Panc1 (cell line): ENCODE data around the gene PIBF1. TPM values are rescaled to one million over a fixed set of nuclear protein-coding genes. Genes with fewer than 3 reads are reported as not detected.

Experiments
- ATAC-seq: fragments of 200-7000 bp; cut with Tn5 transposase; 2 replicates; pipeline ENCODE4 v1.9.1; 2020; ENCODE audit warnings: mild to moderate bottlenecking, moderate library complexity
- BruUV-seq: library from RNA; stranded (reverse); fragments of 400-500 nt; replicated peaks from 2 replicates; lab custom pipeline; 2021; lab: Mats Ljungman, UMichigan
- CTCF ChIA-PET: fragments of 300-600 bp; sonication (Branson Sonifier 250); formaldehyde crosslinking; loops from one replicate; lab custom pipeline; 2022; ENCODE audit warnings: antibody characterized with exemption; lab: Charles Lee
- POLR2A ChIA-PET: fragments of 300-600 bp; sonication (Branson Sonifier 250); formaldehyde crosslinking; loops from one replicate; lab custom pipeline; 2022; ENCODE audit warnings: antibody characterized with exemption; lab: Charles Lee
- DNase-seq: peaks from one replicate; pipeline ENCODE4 v3.0.0-alpha.2; 2010; ENCODE audit warnings: low read depth, low spot score
- H3K27ac ChIP-seq: 2 replicates; pipeline ENCODE4 v1.5.1; 2011; ENCODE audit warnings: mild to moderate bottlenecking, low read length, inconsistent platforms
- H3K27me3 ChIP-seq: fragments of 200-500 bp; sonication (Bioruptor generic); 2 replicates; pipeline ENCODE4 v1.6.0; 2014; ENCODE audit warnings: low read length, inconsistent platforms; ENCODE audit not compliant: control insufficient read depth, insufficient read depth
- H3K36me3 ChIP-seq: fragments of 200-500 bp; sonication (Bioruptor generic); 2 replicates; pipeline ENCODE4 v1.5.1; 2014; ENCODE audit warnings: inconsistent platforms, mild to moderate bottlenecking, low read length, moderate library complexity; ENCODE audit not compliant: control insufficient read depth, insufficient read depth
- H3K4me1 ChIP-seq: 2 replicates; pipeline ENCODE4 v1.5.1; 2011; ENCODE audit warnings: inconsistent platforms, mild to moderate bottlenecking, low read length, moderate library complexity; ENCODE audit not compliant: control insufficient read depth, insufficient read depth
- H3K4me3 ChIP-seq, 2 experiments: 2 replicates each; pipeline ENCODE4 v1.5.1; 2011 to 2012; ENCODE audit warnings: low read depth in 2 of 2, low read length in 2 of 2, mild to moderate bottlenecking in 2 of 2, inconsistent platforms in 1 of 2, moderate library complexity in 1 of 2
- H3K9me3 ChIP-seq: fragments of 200-500 bp; sonication (Bioruptor generic); 2 replicates; pipeline ENCODE4 v1.5.1; 2014; ENCODE audit warnings: low read depth, mild to moderate bottlenecking, inconsistent platforms, low read length, moderate library complexity; ENCODE audit not compliant: control insufficient read depth, insufficient read depth
- CTCF ChIP-seq: fragments of 450-650 bp; IDR thresholded peaks from 2 replicates; pipeline ENCODE4 v1.5.1; 2017; ENCODE audit warnings: mild to moderate bottlenecking
- POLR2AphosphoS5 ChIP-seq: IDR thresholded peaks from 2 replicates; pipeline ENCODE4 v1.6.1; 2012; ENCODE audit warnings: mild to moderate bottlenecking, low read depth, low read length, moderate library complexity
- REST ChIP-seq, 2 experiments: IDR thresholded peaks; 2 replicates each; pipeline ENCODE4 v1.6.1; 2011 to 2012; ENCODE audit warnings: low read depth in 2 of 2, control low read depth in 1 of 2, low read length in 1 of 2, mild to moderate bottlenecking in 1 of 2, moderate library complexity in 1 of 2; ENCODE audit not compliant: insufficient read depth in 1 of 2
- SIN3A ChIP-seq: IDR thresholded peaks from 2 replicates; pipeline ENCODE4 v1.6.1; 2012; ENCODE audit warnings: low read depth, mild to moderate bottlenecking, low read length, moderate library complexity, borderline replicate concordance; ENCODE audit not compliant: insufficient read depth
- TCF7L2 ChIP-seq: IDR thresholded peaks from 2 replicates; pipeline ENCODE4 v1.6.1; 2011; ENCODE audit warnings: mild to moderate bottlenecking, low read depth, low read length, inconsistent platforms
- in situ Hi-C: cut with HindIII; loops from 2 replicates; pipeline ENCODE4 v1.10.0; 2016; ENCODE audit warnings: low sequenced_read_pairs, low pct_unique_long_range_greater_than_20kb
- intact Hi-C: fragments of 100-400 bp; cut with micrococcal nuclease; formaldehyde crosslinking; loops from one replicate; pipeline ENCODE4 v1.10.0; 2022; ENCODE audit not compliant: unreplicated experiment
- total RNA-seq: library from RNA; stranded (reverse); gene quantifications from one replicate; pipeline ENCODE4 v1.2.1, GENCODE V29; 2021; ENCODE audit not compliant: unreplicated experiment

Gene PIBF1
- total RNA-seq, 1 experiment from 2014 or later = 11.7 TPM

- intact Hi-C loops = no loop called here
Measured at GRCh38 chr13:72960114-72960513, 178.2 kb downstream of the PIBF1 start.

DNA sequence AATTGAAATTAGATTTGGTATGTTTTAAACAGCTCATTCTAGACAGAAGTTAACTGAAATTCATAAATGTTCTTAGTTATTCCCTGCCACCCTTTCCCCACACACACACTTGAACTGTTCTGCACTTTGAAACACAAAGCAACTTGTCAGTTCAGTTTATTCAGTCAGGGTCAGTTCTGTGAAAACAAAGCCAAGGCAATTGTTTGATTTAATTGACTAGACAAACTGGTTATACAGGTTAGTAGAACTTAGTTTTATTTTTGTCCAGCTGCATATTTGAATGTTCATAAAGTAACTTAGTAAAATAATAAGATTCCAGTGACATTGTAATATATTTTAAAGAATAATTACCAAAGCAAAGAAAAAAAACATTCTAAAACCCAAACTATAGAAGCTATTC lies 178.6 kb downstream of the PIBF1 start:
- Histone ChIP-seq H3K4me1 (no peaks in the 10 kb centered on the region), H3K4me3 (no peak overlapping the region), H3K27ac (no peak overlapping the region), H3K9me3 (no peaks in the 10 kb centered on the region), H3K27me3 (no peaks in the 10 kb centered on the region), H3K36me3 (no peaks in the 10 kb centered on the region)
- ATAC-seq (no peak), DNase-seq (no peak)
- intact Hi-C loops = no loop called here
- POLR2A ChIA-PET = no interaction called here
- BruUV-seq = no TSS peak
- in situ Hi-C loops = no loop called here
- CTCF ChIA-PET = no interaction called here
- no peak for TF ChIP-seq CTCF
- no peak for TF ChIP-seq TCF7L2
- TF ChIP-seq REST (IDR thresholded peaks at IDR 0.05; ENCODE audit: insufficient read depth in 1 of 2, low read depth in 2 of 2, low read length in 1 of 2) = no peak
- TF ChIP-seq POLR2AphosphoS5 = no peak
- no peak for TF ChIP-seq SIN3A

More at GRCh38 chr13:72960114-72960513, 178.2 kb downstream of the PIBF1 start:
- TF ChIP-seq REST (IDR thresholded peaks at IDR 0.05; ENCODE audit: insufficient read depth in 1 of 2, low read depth in 2 of 2, low read length in 1 of 2) (no peak), POLR2AphosphoS5 (no peak), CTCF (no peak), SIN3A (no peak), TCF7L2 (no peak)
- Histone ChIP-seq H3K27me3 (no peaks in the 10 kb centered on the region), H3K27ac (no peak overlapping the region), H3K9me3 (no peaks in the 10 kb centered on the region), H3K36me3 (no peaks in the 10 kb centered on the region), H3K4me3 (no peak overlapping the region), H3K4me1 (no peaks in the 10 kb centered on the region)
- ATAC-seq (no peak), DNase-seq (no peak)
- POLR2A ChIA-PET = no interaction called here
- in situ Hi-C loops = no loop called here
- CTCF ChIA-PET = no interaction called here
- no TSS peak for BruUV-seq
